A549 (cell line): Measurements from ENCODE around the gene PDGFA. TPM values are rescaled to one million over a fixed set of nuclear protein-coding genes. Genes with fewer than 3 reads are reported as not detected.

Source experiments
- ATAC-seq, 2 experiments: fragments of 200-7000 bp in 1 of 2; fragments of >200 bp in 1 of 2; cut with Nextera tagmentation in 1 of 2; cut with Tn5 transposase in 1 of 2; 3 replicates each; pipeline versions ENCODE4 v1.8.0 to v1.9.1; 2018 to 2020; ENCODE audit warnings: mild to moderate bottlenecking in 1 of 2, moderate library complexity in 1 of 2
- CTCF ChIA-PET: fragments of 300-600 bp; sonication (Branson Sonifier 250); formaldehyde crosslinking; extraction: SDS; loops from one replicate; lab custom pipeline; 2021; ENCODE audit warnings: antibody characterized with exemption, inconsistent platforms; lab: Yijun Ruan, JAX
- POLR2A ChIA-PET: fragments of 350-600 bp; formaldehyde crosslinking; extraction: SDS; loops from one replicate; lab custom pipeline; 2021; ENCODE audit warnings: antibody characterized with exemption, inconsistent platforms; lab: Yijun Ruan, JAX
- DNase-seq, 2 experiments: peaks; one replicate each; pipeline versions ENCODE4 v3.0.0 to v3.0.0-alpha.2; 2011 to 2016; ENCODE audit warnings: low read depth in 1 of 2, low spot score in 1 of 2
- FAIRE-seq: peaks from 2 replicates; lab custom pipeline; 2011; peaks lifted over from hg19 to GRCh38; lab: Jason Lieb, UNC
- H3K27ac ChIP-seq, 2 experiments: fragments of >200 bp; sonication (Bioruptor Twin); formaldehyde crosslinking; 3 replicates each; pipeline ENCODE4 v1.5.1; 2016 to 2017
- H3K4me1 ChIP-seq: fragments of >200 bp; sonication (Bioruptor Twin); formaldehyde crosslinking; 3 replicates; pipeline ENCODE4 v1.6.1; 2016
- H3K4me2 ChIP-seq: fragments of >200 bp; sonication (Bioruptor Twin); formaldehyde crosslinking; 3 replicates; pipeline ENCODE4 v1.6.1; 2016
- H3K4me3 ChIP-seq: fragments of >200 bp; sonication (Bioruptor Twin); formaldehyde crosslinking; 3 replicates; pipeline ENCODE4 v1.5.1; 2016
- H3K9me3 ChIP-seq: fragments of >200 bp; sonication (Bioruptor Twin); formaldehyde crosslinking; 3 replicates; pipeline ENCODE4 v1.6.1; 2016
- CBX8 ChIP-seq: fragments of 200-600 bp; sonication (generic); IDR thresholded peaks from 2 replicates; pipeline ENCODE4 v1.6.1; 2016
- ESRRA ChIP-seq: fragments of 150-350 bp; IDR thresholded peaks from 2 replicates; pipeline ENCODE4 v1.6.1; 2014; ENCODE audit warnings: mild to moderate bottlenecking, low read length, borderline replicate concordance
- HOXA7 ChIP-seq: fragments of 250-450 bp; sonication (Bioruptor Pico); IDR thresholded peaks from 2 replicates; pipeline ENCODE4 v1.5.0; 2020; ENCODE audit warnings: mild to moderate bottlenecking, moderate library complexity
- HOXB13 ChIP-seq: fragments of 250-450 bp; sonication (Bioruptor Pico); IDR thresholded peaks from 2 replicates; pipeline ENCODE4 v1.5.0; 2020; ENCODE audit warnings: low read depth, mild to moderate bottlenecking, moderate library complexity
- JUN ChIP-seq, 2 experiments: fragments of >200 bp; sonication (Bioruptor Twin); formaldehyde crosslinking; IDR thresholded peaks; 2 replicates in 1 of 2; 3 replicates in 1 of 2; pipeline ENCODE4 v1.6.1; 2016 to 2017
- JUNB ChIP-seq: fragments of >200 bp; sonication (Bioruptor Twin); formaldehyde crosslinking; IDR thresholded peaks from 2 replicates; pipeline ENCODE4 v1.6.1; 2016
- MAZ ChIP-seq: fragments of 150-350 bp; IDR thresholded peaks from 2 replicates; pipeline ENCODE4 v1.6.1; 2014; ENCODE audit warnings: antibody characterized with exemption, low read depth, low read length, borderline replicate concordance
- NPAS2 ChIP-seq: fragments of 250-450 bp; sonication (Bioruptor Pico); IDR thresholded peaks from 2 replicates; pipeline ENCODE4 v1.8.0; 2022; ENCODE audit warnings: mild to moderate bottlenecking, moderate library complexity, borderline replicate concordance
- NR3C1 ChIP-seq: fragments of >200 bp; sonication (Bioruptor Twin); formaldehyde crosslinking; IDR thresholded peaks from 3 replicates; pipeline ENCODE4 v1.6.1; 2017
- POLR2A ChIP-seq: IDR thresholded peaks from 2 replicates; pipeline ENCODE4 v1.6.1; 2012; ENCODE audit warnings: mild to moderate bottlenecking, low read length
- RARB ChIP-seq: fragments of 250-450 bp; sonication (Bioruptor Pico); IDR thresholded peaks from 2 replicates; pipeline ENCODE4 v1.8.0; 2021; ENCODE audit warnings: mild to moderate bottlenecking, moderate library complexity
- RCOR1 ChIP-seq: fragments of 150-350 bp; IDR thresholded peaks from 2 replicates; pipeline ENCODE4 v1.6.1; 2014; ENCODE audit warnings: antibody characterized with exemption, low read length, low read depth
- RFX5 ChIP-seq: fragments of 450-650 bp; IDR thresholded peaks from 2 replicates; pipeline ENCODE4 v1.7.1; 2014; ENCODE audit warnings: antibody characterized with exemption, mild to moderate bottlenecking, moderate library complexity
- RNF2 ChIP-seq: fragments of 200-600 bp; sonication (generic); IDR thresholded peaks from 2 replicates; pipeline ENCODE4 v1.6.1; 2016; ENCODE audit warnings: low read depth, mild to moderate bottlenecking, antibody characterized with exemption, moderate library complexity, borderline replicate concordance
- SMC3 ChIP-seq: fragments of >200 bp; sonication (Bioruptor Twin); formaldehyde crosslinking; IDR thresholded peaks from 3 replicates; pipeline ENCODE4 v1.6.1; 2018; ENCODE audit warnings: inconsistent platforms
- SREBF2 ChIP-seq: fragments of 450-650 bp; IDR thresholded peaks from 2 replicates; pipeline ENCODE4 v1.6.1; 2014; ENCODE audit warnings: mild to moderate bottlenecking, moderate library complexity
- TFCP2L1 ChIP-seq: fragments of 250-450 bp; sonication (Bioruptor Pico); IDR thresholded peaks from 2 replicates; pipeline ENCODE4 v1.5.0; 2021; ENCODE audit warnings: mild to moderate bottlenecking
- TP53 ChIP-seq: fragments of 250-450 bp; sonication (Bioruptor Pico); IDR thresholded peaks from 2 replicates; pipeline ENCODE4 v1.5.0; 2021; ENCODE audit warnings: mild to moderate bottlenecking, moderate library complexity
- ZFP36 ChIP-seq: fragments of 450-650 bp; IDR thresholded peaks from 2 replicates; pipeline ENCODE4 v1.6.1; 2014; ENCODE audit warnings: borderline replicate concordance; ENCODE audit not compliant: partially characterized antibody
- ZNF302 ChIP-seq: fragments of 250-450 bp; sonication (Bioruptor Pico); IDR thresholded peaks from 2 replicates; pipeline ENCODE4 v1.9.0; 2021; ENCODE audit warnings: inconsistent platforms, mild to moderate bottlenecking, moderate library complexity
- ZSCAN20 ChIP-seq: fragments of 250-450 bp; sonication (Bioruptor Pico); IDR thresholded peaks from 2 replicates; pipeline ENCODE4 v1.8.0; 2022; ENCODE audit warnings: mild to moderate bottlenecking, moderate library complexity
- WGBS: methylation state at CpG from one replicate; pipeline ENCODE4 v1.1.6; 2017; ENCODE audit errors: missing lambda C conversion rate; 5-methylcytosine and 5-hydroxymethylcytosine counted together
- polyA plus RNA-seq, 4 experiments: library from polyadenylated mRNA; depleted of rRNA in 3 of 4; stranded (reverse); fragments of >200 nt; fragmentation: RNase III in 1 of 4; extraction: RNeasy Plus Mini Kit Qiagen cat#74134 plus additional on column Dnase treatment in 1 of 4; gene quantifications; 2 replicates in 3 of 4; 3 replicates in 1 of 4; pipeline ENCODE4 v1.2.3, GENCODE V29; 2011 to 2017
- TF ChIP-seq, protein P1 (sequence below): fragments of 150-350 bp; IDR thresholded peaks from 2 replicates; pipeline ENCODE4 v1.6.1; 2014; ENCODE audit warnings: low read depth, mild to moderate bottlenecking, low read length
- TF ChIP-seq, protein P2 (sequence below): fragments of 250-450 bp; sonication (Bioruptor Pico); IDR thresholded peaks from 2 replicates; pipeline ENCODE4 v1.5.0; 2021; ENCODE audit warnings: mild to moderate bottlenecking, moderate library complexity, borderline replicate concordance
- TF ChIP-seq, protein P3 (sequence below): fragments of 250-450 bp; sonication (Bioruptor Pico); IDR thresholded peaks from 2 replicates; pipeline ENCODE4 v1.5.0; 2020; ENCODE audit warnings: low read depth, mild to moderate bottlenecking, moderate library complexity
- TF ChIP-seq, protein P4 (sequence below): fragments of >200 bp; sonication (Bioruptor Twin); formaldehyde crosslinking; IDR thresholded peaks from 3 replicates; pipeline ENCODE4 v1.5.1; 2016
- TF ChIP-seq, protein P5 (sequence below): fragments of 450-650 bp; IDR thresholded peaks from 2 replicates; pipeline ENCODE4 v1.6.1; 2014; ENCODE audit warnings: antibody characterized with exemption

Gene PDGFA
- polyA plus RNA-seq, 2 of the 4 experiments (the other 2 are of a cell fraction) = 12.8 to 14.9 TPM

DNA sequence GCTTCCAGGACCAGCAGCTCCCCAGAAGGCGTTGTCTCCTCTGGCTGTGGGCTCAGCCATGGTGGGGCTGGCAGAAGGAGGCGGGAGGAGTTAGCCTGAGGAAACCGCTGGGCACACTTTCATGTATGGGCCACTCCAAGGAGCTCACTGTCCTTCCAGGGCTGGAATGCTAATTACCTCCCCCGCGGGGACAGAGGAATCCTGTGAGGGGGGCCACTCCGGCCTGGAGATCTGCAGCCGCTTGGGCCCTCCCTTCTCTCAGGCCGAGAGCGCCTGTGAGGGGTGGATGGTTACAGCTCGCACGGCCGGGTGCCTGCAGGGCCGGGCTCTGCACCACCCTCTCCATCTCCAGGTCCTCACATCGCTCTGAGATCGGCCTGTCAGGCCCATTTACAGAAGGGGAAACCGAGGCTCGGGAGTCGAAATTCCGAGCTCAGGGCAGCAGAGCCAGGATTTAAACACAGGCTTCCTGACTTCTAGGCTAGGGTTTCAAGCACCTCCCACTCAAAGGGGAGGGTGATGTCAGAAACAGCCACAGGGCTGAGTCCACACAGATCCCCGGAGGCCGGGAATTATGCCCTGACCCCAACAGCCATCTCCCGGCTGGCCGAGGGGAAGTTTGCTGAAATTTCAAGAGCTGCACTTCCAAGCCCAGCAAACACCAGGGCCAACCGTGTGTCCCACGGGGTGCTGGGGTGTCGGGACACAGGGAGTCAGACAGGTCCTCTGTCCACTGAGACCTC lies 59.1 kb downstream of the PDGFA start:
- FAIRE-seq = no peak
- TF ChIP-seq JUN (IDR thresholded peaks at IDR 0.05) = no peak
- TF ChIP-seq, protein P1, sequence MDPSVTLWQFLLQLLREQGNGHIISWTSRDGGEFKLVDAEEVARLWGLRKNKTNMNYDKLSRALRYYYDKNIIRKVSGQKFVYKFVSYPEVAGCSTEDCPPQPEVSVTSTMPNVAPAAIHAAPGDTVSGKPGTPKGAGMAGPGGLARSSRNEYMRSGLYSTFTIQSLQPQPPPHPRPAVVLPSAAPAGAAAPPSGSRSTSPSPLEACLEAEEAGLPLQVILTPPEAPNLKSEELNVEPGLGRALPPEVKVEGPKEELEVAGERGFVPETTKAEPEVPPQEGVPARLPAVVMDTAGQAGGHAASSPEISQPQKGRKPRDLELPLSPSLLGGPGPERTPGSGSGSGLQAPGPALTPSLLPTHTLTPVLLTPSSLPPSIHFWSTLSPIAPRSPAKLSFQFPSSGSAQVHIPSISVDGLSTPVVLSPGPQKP = no peak
- no peak for TF ChIP-seq RARB (CRISPR knock-in tag)
- no peak for TF ChIP-seq SMC3
- no peak for TF ChIP-seq ZSCAN20
- TF ChIP-seq RNF2 = no peak
- TF ChIP-seq, protein P2, sequence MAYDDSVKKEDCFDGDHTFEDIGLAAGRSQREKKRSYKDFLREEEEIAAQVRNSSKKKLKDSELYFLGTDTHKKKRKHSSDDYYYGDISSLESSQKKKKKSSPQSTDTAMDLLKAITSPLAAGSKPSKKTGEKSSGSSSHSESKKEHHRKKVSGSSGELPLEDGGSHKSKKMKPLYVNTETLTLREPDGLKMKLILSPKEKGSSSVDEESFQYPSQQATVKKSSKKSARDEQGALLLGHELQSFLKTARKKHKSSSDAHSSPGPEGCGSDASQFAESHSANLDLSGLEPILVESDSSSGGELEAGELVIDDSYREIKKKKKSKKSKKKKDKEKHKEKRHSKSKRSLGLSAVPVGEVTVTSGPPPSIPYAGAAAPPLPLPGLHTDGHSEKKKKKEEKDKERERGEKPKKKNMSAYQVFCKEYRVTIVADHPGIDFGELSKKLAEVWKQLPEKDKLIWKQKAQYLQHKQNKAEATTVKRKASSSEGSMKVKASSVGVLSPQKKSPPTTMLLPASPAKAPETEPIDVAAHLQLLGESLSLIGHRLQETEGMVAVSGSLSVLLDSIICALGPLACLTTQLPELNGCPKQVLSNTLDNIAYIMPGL = no peak
- TF ChIP-seq, protein P3, sequence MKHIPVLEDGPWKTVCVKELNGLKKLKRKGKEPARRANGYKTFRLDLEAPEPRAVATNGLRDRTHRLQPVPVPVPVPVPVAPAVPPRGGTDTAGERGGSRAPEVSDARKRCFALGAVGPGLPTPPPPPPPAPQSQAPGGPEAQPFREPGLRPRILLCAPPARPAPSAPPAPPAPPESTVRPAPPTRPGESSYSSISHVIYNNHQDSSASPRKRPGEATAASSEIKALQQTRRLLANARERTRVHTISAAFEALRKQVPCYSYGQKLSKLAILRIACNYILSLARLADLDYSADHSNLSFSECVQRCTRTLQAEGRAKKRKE (CRISPR knock-in tag) = no peak
- TF ChIP-seq, protein P4, sequence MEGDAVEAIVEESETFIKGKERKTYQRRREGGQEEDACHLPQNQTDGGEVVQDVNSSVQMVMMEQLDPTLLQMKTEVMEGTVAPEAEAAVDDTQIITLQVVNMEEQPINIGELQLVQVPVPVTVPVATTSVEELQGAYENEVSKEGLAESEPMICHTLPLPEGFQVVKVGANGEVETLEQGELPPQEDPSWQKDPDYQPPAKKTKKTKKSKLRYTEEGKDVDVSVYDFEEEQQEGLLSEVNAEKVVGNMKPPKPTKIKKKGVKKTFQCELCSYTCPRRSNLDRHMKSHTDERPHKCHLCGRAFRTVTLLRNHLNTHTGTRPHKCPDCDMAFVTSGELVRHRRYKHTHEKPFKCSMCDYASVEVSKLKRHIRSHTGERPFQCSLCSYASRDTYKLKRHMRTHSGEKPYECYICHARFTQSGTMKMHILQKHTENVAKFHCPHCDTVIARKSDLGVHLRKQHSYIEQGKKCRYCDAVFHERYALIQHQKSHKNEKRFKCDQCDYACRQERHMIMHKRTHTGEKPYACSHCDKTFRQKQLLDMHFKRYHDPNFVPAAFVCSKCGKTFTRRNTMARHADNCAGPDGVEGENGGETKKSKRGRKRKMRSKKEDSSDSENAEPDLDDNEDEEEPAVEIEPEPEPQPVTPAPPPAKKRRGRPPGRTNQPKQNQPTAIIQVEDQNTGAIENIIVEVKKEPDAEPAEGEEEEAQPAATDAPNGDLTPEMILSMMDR = no peak
- no peak for TF ChIP-seq SREBF2
- TF ChIP-seq TP53 (CRISPR knock-in tag) = no peak
- TF ChIP-seq TFCP2L1 = no peak
- no peak for TF ChIP-seq HOXB13 (CRISPR knock-in tag)
- TF ChIP-seq NR3C1 = no peak
- TF ChIP-seq RFX5 = no peak
- no peak for TF ChIP-seq POLR2A
- TF ChIP-seq CBX8 = no peak
- TF ChIP-seq MAZ = no peak
- TF ChIP-seq, all 56 proteins: peak for 0
- H3K4me3 ChIP-seq = no peak overlapping the region
- 54% methylated on average over 22 of the region's 26 CpGs for WGBS
- H3K4me2 ChIP-seq = no peak overlapping the region
- peaks cover 3% of the 10 kb centered on the region; the same call in 1 of the 3 replicates for H3K4me1 ChIP-seq
- ATAC-seq = no peak; a peak in 1 of 6 replicates
- no peak overlapping the region for H3K27ac ChIP-seq
- CTCF ChIA-PET = interaction anchor here (0.6 to 1.2 kb wide), 5 partner anchors 20 to 227 kb away, joined by 3 to 5 read pairs (median 3); no protein-coding TSS in a partner anchor
- H3K9me3 ChIP-seq = no peaks in the 10 kb centered on the region; the same call in 2 of the 3 replicates
- POLR2A ChIA-PET = no interaction called here
- DNase-seq = no peak

DNA sequence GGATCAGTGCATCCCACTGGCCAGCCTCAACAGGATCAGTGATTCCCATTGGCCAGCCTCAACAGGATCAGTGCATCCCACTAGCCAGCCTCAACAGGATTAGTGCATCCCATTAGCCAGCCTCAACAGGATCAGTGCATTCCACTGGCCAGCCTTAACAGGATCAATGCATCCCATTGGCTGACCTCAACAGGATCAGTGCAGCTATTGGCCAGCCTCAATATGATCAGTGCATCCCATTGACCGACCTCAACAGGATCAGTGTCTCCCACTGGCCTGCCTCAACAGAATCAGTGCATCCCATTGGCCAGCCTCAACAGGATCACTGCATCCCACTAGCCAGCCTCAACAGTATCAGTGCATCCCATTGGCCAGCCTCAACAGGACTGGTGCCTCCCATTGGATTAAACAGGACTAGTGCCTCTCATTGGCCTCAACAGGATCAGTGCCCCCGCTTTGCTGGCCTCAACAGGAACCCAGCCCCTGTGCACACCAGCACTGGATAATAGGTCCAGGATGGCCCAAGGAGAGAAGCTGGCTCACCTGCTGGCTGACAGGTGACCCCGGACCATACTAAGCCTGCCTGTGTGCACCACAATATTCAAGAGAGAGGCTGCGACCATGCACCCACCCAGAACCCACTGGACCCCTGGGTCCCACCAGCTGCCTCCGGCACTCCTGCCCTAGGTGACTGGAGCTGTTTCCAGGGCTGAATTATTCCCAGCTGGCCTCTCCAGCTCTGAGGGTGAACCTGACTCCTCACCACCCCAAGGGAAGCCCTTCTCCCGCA lies 59.9 kb downstream of the PDGFA start:
- ChIA-PET POLR2A (no interaction called here), CTCF (interaction anchor here (1.0 kb wide), 1 partner anchor 22 kb away, joined by 5 read pairs; no protein-coding TSS in a partner anchor)
- FAIRE-seq (peak; percentile 46), ATAC-seq (peak in 1 of 2 experiments; percentile 20; a peak in 1 of 6 replicates), DNase-seq (no peak)
- Histone ChIP-seq H3K27ac (no peak overlapping the region), H3K4me2 (no peak overlapping the region), H3K4me1 (peaks cover 6% of the 10 kb centered on the region; the same call in 1 of the 3 replicates), H3K4me3 (no peak overlapping the region), H3K9me3 (no peaks in the 10 kb centered on the region; the same call in 2 of the 3 replicates)
- WGBS = 51% methylated on average over 3 of the region's 6 CpGs
- no peak for TF ChIP-seq JUNB
- TF ChIP-seq JUN (IDR thresholded peaks at IDR 0.05) = no peak
- no peak for TF ChIP-seq TP53 (CRISPR knock-in tag)
- TF ChIP-seq, protein P1 = no peak
- no peak for TF ChIP-seq ESRRA
- TF ChIP-seq, protein P3 (CRISPR knock-in tag) = no peak
- no peak for TF ChIP-seq CBX8
- TF ChIP-seq, protein P5, sequence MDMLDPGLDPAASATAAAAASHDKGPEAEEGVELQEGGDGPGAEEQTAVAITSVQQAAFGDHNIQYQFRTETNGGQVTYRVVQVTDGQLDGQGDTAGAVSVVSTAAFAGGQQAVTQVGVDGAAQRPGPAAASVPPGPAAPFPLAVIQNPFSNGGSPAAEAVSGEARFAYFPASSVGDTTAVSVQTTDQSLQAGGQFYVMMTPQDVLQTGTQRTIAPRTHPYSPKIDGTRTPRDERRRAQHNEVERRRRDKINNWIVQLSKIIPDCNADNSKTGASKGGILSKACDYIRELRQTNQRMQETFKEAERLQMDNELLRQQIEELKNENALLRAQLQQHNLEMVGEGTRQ = no peak
- TF ChIP-seq HOXA7 (CRISPR knock-in tag) = no peak
- TF ChIP-seq ZNF302 = no peak
- TF ChIP-seq POLR2A = no peak
- no peak for TF ChIP-seq NPAS2 (CRISPR knock-in tag)
- TF ChIP-seq ZFP36 = no peak
- no peak for TF ChIP-seq RCOR1
